Lower lobe of right lung (tissue), 2 donors: Measurements from ENCODE around the gene MRPL45. TPM values are rescaled to one million over a fixed set of nuclear protein-coding genes. Genes with fewer than 3 reads are reported as not detected.

Experiments
- ATAC-seq, 2 donors: fragments of 200-7000 bp; cut with Tn5 transposase; one replicate each; pipeline ENCODE4 v1.9.1; 2020 to 2022; ENCODE audit warnings: mild to moderate bottlenecking in 2 of 2, moderate library complexity in 2 of 2
- DNase-seq: peaks from one replicate; pipeline ENCODE4 v3.0.0-alpha.2; 2020
- H3K27ac ChIP-seq: fragments of 200-600 bp; one replicate; pipeline ENCODE4 v1.8.0; 2022
- H3K27me3 ChIP-seq: fragments of 200-600 bp; one replicate; pipeline ENCODE4 v1.8.0; 2022; ENCODE audit warnings: low read depth
- H3K36me3 ChIP-seq: fragments of 200-600 bp; one replicate; pipeline ENCODE4 v1.8.0; 2022; ENCODE audit warnings: mild to moderate bottlenecking
- H3K4me1 ChIP-seq: fragments of 200-600 bp; one replicate; pipeline ENCODE4 v1.8.0; 2022
- H3K4me3 ChIP-seq: fragments of 200-600 bp; one replicate; pipeline ENCODE4 v1.8.0; 2022; ENCODE audit warnings: mild to moderate bottlenecking
- H3K9me3 ChIP-seq: fragments of 200-600 bp; one replicate; pipeline ENCODE4 v1.8.0; 2022
- intact Hi-C: fragments of 100-400 bp; cut with DNase I; formaldehyde crosslinking; loops from one replicate; pipeline ENCODE4 v1.11.0; 2022
- total RNA-seq: library from RNA; stranded (reverse); fragmentation: NEBNext Ultra II Directional; extraction: Animal tissue kit (Norgen Biotek cat#: 25700); gene quantifications from one replicate; pipeline ENCODE4 v1.2.1, GENCODE V29; 2021
- TF ChIP-seq, protein P1 (sequence below): fragments of 200-600 bp; IDR thresholded peaks from one replicate; pipeline ENCODE4 v1.8.0; 2022; ENCODE audit warnings: antibody characterized with exemption, mild to moderate bottlenecking
- donor health status: DM: no; HTN: yes; CAD: no; lungs with severe emphysema.

MRPL45 gene
- total RNA-seq, 1 donor from 2014 or later: 26.7 TPM

GRCh38 chr17:38330941-38331411 is 34.0 kb downstream of the MRPL45 start:
- DNase-seq: peak; percentile 62
- intact Hi-C loops: no loop called here
- H3K9me3 ChIP-seq: no peaks in the 10 kb centered on the region
- peak; percentile 62 to 73 for ATAC-seq
- peaks cover 8% of the 10 kb centered on the region for H3K4me1 ChIP-seq
- TF ChIP-seq, protein P1, sequence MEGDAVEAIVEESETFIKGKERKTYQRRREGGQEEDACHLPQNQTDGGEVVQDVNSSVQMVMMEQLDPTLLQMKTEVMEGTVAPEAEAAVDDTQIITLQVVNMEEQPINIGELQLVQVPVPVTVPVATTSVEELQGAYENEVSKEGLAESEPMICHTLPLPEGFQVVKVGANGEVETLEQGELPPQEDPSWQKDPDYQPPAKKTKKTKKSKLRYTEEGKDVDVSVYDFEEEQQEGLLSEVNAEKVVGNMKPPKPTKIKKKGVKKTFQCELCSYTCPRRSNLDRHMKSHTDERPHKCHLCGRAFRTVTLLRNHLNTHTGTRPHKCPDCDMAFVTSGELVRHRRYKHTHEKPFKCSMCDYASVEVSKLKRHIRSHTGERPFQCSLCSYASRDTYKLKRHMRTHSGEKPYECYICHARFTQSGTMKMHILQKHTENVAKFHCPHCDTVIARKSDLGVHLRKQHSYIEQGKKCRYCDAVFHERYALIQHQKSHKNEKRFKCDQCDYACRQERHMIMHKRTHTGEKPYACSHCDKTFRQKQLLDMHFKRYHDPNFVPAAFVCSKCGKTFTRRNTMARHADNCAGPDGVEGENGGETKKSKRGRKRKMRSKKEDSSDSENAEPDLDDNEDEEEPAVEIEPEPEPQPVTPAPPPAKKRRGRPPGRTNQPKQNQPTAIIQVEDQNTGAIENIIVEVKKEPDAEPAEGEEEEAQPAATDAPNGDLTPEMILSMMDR: no peak
- H3K27ac ChIP-seq: no peak overlapping the region
- H3K27me3 ChIP-seq: peaks cover 10% of the 10 kb centered on the region
- H3K4me3 ChIP-seq: no peak overlapping the region
- H3K36me3 ChIP-seq: no peaks in the 10 kb centered on the region

- ATAC-seq: no peak
- H3K27me3 ChIP-seq: peaks cover 10% of the 10 kb centered on the region
- H3K4me3 ChIP-seq: no peak overlapping the region
- H3K9me3 ChIP-seq: no peaks in the 10 kb centered on the region
- TF ChIP-seq, protein P1: no peak
- H3K4me1 ChIP-seq: no peaks in the 10 kb centered on the region
- H3K36me3 ChIP-seq: no peaks in the 10 kb centered on the region
- no peak overlapping the region for H3K27ac ChIP-seq
- DNase-seq: no peak
- intact Hi-C loops: no loop called here
Observed at GRCh38 chr17:38332735-38333134, 35.8 kb downstream of the MRPL45 start.

- Histone ChIP-seq H3K4me1 (no peaks in the 10 kb centered on the region), H3K36me3 (no peaks in the 10 kb centered on the region), H3K27ac (no peak overlapping the region), H3K9me3 (no peaks in the 10 kb centered on the region), H3K4me3 (no peak overlapping the region), H3K27me3 (peaks cover 10% of the 10 kb centered on the region)
- peak; percentile 56 for DNase-seq
- TF ChIP-seq, protein P1: peak; percentile 51
- peak in 1 of 2 donors; percentile 42 for ATAC-seq
- intact Hi-C loops: no loop called here
Observed at GRCh38 chr17:38333635-38334295, 36.8 kb downstream of the MRPL45 start.

- Histone ChIP-seq H3K27me3 (peaks cover 10% of the 10 kb centered on the region), H3K36me3 (no peaks in the 10 kb centered on the region), H3K4me1 (no peaks in the 10 kb centered on the region), H3K9me3 (no peaks in the 10 kb centered on the region), H3K4me3 (no peak overlapping the region), H3K27ac (no peak overlapping the region)
- DNase-seq (no peak), ATAC-seq (no peak)
- TF ChIP-seq, protein P1: no peak
- intact Hi-C loops: no loop called here
Observed at GRCh38 chr17:38334480-38335364, 37.8 kb downstream of the MRPL45 start.

- intact Hi-C loops: no loop called here
- Histone ChIP-seq H3K27me3 (peaks cover 10% of the 10 kb centered on the region), H3K4me3 (no peak overlapping the region), H3K27ac (no peak overlapping the region), H3K9me3 (no peaks in the 10 kb centered on the region), H3K36me3 (no peaks in the 10 kb centered on the region), H3K4me1 (no peaks in the 10 kb centered on the region)
- ATAC-seq: no peak
- no peak for DNase-seq
- TF ChIP-seq, protein P1: no peak
Observed at GRCh38 chr17:38336838-38337237, 39.9 kb downstream of the MRPL45 start.
